ENCODE measurements around the gene RPS10. TPM values are rescaled to one million over a fixed set of nuclear protein-coding genes. Genes with fewer than 3 reads are reported as not detected.

Gene RPS10
- total RNA-seq, 2 experiments from 2014 or later = 1,714 to 2,938 TPM

DNA sequence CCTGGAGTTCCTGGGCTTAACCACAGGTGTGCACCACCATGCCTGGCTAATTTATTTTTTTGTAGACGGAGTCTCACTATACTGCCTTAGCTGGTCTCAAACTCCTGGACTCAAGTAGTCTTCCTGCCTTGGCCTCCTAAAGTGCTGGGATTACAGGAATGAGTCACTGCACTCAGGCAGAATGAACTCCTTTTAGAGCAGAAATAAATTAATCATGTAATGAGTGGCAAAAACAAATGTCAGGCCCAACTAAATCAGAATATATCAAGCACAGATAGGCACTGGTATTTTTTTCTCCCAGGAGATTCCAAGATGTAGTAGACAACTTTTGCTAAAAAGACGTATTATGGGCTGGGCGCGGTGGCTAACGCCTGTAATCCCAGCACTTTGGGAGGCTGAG lies 2.6 kb downstream of the RPS10 start:
- POLR2A ChIA-PET = no interaction called here
- Histone ChIP-seq H3K4me3 (ENCODE audit: low read depth, low read length, poor library complexity, severe bottlenecking) (peak overlapping the region; percentile 97), H3K4me1 (ENCODE audit: insufficient read depth, low read length, poor library complexity, severe bottlenecking) (peaks cover 21% of the 10 kb centered on the region), H3K9me2 (ENCODE audit: insufficient read depth, low read length) (no peaks in the 10 kb centered on the region), H3K27ac (ENCODE audit: low read depth, low read length, poor library complexity, severe bottlenecking) (no peak overlapping the region), H3K4me2 (ENCODE audit: low read length) (peak overlapping the region; percentile 65; the same call in 1 of the 2 replicates), H4K20me1 (ENCODE audit: insufficient read depth, low read length) (peaks cover 13% of the 10 kb centered on the region; the same call in 1 of the 2 replicates), H3K79me2 (ENCODE audit: insufficient read depth, low read depth, low read length) (peaks cover 55% of the 10 kb centered on the region), H3K36me3 (ENCODE audit: insufficient read depth, low read length) (peaks cover 73% of the 10 kb centered on the region), H2AFZ (ENCODE audit: low read length) (no peak overlapping the region), H3K9me3 (ENCODE audit: low read length) (no peaks in the 10 kb centered on the region)
- no TSS peak for BruUV-seq (replicated peaks)
- TF ChIP-seq EZH2phosphoT487 (IDR thresholded peaks at IDR 0.05; ENCODE audit: borderline replicate concordance, low read depth, low read length) = no peak
- TF ChIP-seq, protein P1, sequence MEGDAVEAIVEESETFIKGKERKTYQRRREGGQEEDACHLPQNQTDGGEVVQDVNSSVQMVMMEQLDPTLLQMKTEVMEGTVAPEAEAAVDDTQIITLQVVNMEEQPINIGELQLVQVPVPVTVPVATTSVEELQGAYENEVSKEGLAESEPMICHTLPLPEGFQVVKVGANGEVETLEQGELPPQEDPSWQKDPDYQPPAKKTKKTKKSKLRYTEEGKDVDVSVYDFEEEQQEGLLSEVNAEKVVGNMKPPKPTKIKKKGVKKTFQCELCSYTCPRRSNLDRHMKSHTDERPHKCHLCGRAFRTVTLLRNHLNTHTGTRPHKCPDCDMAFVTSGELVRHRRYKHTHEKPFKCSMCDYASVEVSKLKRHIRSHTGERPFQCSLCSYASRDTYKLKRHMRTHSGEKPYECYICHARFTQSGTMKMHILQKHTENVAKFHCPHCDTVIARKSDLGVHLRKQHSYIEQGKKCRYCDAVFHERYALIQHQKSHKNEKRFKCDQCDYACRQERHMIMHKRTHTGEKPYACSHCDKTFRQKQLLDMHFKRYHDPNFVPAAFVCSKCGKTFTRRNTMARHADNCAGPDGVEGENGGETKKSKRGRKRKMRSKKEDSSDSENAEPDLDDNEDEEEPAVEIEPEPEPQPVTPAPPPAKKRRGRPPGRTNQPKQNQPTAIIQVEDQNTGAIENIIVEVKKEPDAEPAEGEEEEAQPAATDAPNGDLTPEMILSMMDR (conservative IDR thresholded peaks at IDR 0.05; ENCODE audit: low read length) = no peak
- DNase-seq (ENCODE audit: low spot score) = no peak
- intact Hi-C loops (cut with micrococcal nuclease; ENCODE audit: unreplicated experiment) = no loop called here
- CTCF ChIA-PET (ENCODE audit: unreplicated experiment) = no interaction called here

DNA sequence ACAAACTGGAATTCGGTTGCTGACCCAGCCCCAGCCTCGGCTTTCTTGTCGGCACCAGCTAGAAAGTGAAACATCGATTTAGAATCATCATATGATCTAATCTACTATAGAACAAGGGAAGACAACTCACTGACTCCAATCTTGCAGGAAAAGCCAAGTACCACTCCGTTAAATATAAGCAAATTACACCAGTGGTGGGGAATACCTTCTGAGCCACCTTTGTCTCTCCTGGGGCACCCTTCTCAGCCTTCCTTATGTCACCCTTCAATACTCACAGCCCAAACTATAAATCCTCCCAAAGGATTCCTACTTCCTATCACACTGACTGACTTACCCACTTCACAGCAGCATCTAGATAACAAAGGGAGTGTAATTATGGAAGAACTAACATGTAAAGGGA lies 7.5 kb downstream of the RPS10 start:
- TF ChIP-seq, protein P1 (conservative IDR thresholded peaks at IDR 0.05; ENCODE audit: low read length) = no peak
- TF ChIP-seq EZH2phosphoT487 (IDR thresholded peaks at IDR 0.05; ENCODE audit: borderline replicate concordance, low read depth, low read length) = no peak
- 0 out of 2 replicates have a peak, but pooled peaks cover 4% of the 10 kb centered on the region for H4K20me1 ChIP-seq (ENCODE audit: insufficient read depth, low read length)
- peaks cover 28% of the 10 kb centered on the region for H3K79me2 ChIP-seq (ENCODE audit: insufficient read depth, low read depth, low read length)
- no peak overlapping the region for H3K4me3 ChIP-seq (ENCODE audit: low read depth, low read length, poor library complexity, severe bottlenecking)
- POLR2A ChIA-PET = no interaction called here
- no peak overlapping the region for H3K27ac ChIP-seq (ENCODE audit: low read depth, low read length, poor library complexity, severe bottlenecking)
- intact Hi-C loops (cut with micrococcal nuclease; ENCODE audit: unreplicated experiment) = no loop called here
- no peak overlapping the region for H2AFZ ChIP-seq (ENCODE audit: low read length)
- H3K4me2 ChIP-seq (ENCODE audit: low read length) = no peak overlapping the region
- peaks cover 4% of the 10 kb centered on the region for H3K4me1 ChIP-seq (ENCODE audit: insufficient read depth, low read length, poor library complexity, severe bottlenecking)
- DNase-seq (ENCODE audit: low spot score) = no peak
- peaks cover 94% of the 10 kb centered on the region for H3K36me3 ChIP-seq (ENCODE audit: insufficient read depth, low read length)
- H3K9me3 ChIP-seq (ENCODE audit: low read length) = no peaks in the 10 kb centered on the region
- no peaks in the 10 kb centered on the region for H3K9me2 ChIP-seq (ENCODE audit: insufficient read depth, low read length)
- no TSS peak for BruUV-seq (replicated peaks)
- CTCF ChIA-PET (ENCODE audit: unreplicated experiment) = no interaction called here

DNA sequence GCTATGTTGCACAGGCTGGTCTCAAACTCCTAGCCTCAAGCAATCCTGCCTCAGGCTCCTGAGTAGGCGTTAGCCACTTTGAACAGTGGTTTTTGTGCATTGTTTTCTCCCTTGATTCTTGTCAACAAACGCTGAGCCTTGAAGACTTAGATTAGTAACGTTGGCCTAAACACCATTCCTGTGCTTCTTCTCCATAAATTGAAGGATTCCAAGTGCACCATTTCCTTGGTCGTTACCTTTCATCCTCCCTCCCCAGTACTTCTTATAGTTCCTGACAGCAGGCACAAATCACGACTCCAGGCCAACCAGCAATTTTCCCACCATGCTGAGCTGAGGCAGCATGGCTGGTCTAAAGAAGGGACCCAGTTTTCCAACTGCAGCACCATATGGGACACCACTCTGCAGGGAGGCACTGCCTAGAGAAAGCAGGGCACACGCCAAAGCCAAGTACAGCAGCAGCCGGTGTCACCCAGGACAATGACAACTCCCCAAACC lies 8.9 kb downstream of the RPS10 start:
- H3K4me2 ChIP-seq (ENCODE audit: low read length) = no peak overlapping the region
- CTCF ChIA-PET (ENCODE audit: unreplicated experiment) = interaction anchor here (0.6 kb wide), 1 partner anchor 25 kb away, joined by 3 read pairs; no protein-coding TSS in a partner anchor
- intact Hi-C loops (cut with micrococcal nuclease; ENCODE audit: unreplicated experiment) = no loop called here
- POLR2A ChIA-PET = interaction anchor here (0.7 to 2.7 kb wide), 2 partner anchors 9 to 772 kb away, joined by 5 to 14 read pairs; partner anchors contain the start of gene RPS10
- H3K9me3 ChIP-seq (ENCODE audit: low read length) = no peaks in the 10 kb centered on the region
- no peak overlapping the region for H3K27ac ChIP-seq (ENCODE audit: low read depth, low read length, poor library complexity, severe bottlenecking)
- H3K36me3 ChIP-seq (ENCODE audit: insufficient read depth, low read length) = peaks cover 92% of the 10 kb centered on the region
- no peak overlapping the region for H2AFZ ChIP-seq (ENCODE audit: low read length)
- H3K4me3 ChIP-seq (ENCODE audit: low read depth, low read length, poor library complexity, severe bottlenecking) = no peak overlapping the region
- no peak for DNase-seq (ENCODE audit: low spot score)
- no peaks in the 10 kb centered on the region for H3K4me1 ChIP-seq (ENCODE audit: insufficient read depth, low read length, poor library complexity, severe bottlenecking)
- H3K79me2 ChIP-seq (ENCODE audit: insufficient read depth, low read depth, low read length) = peaks cover 14% of the 10 kb centered on the region; the same call in 1 of the 2 replicates
- TF ChIP-seq, protein P1 (conservative IDR thresholded peaks at IDR 0.05; ENCODE audit: low read length) = no peak
- no peak for TF ChIP-seq EZH2phosphoT487 (IDR thresholded peaks at IDR 0.05; ENCODE audit: borderline replicate concordance, low read depth, low read length)
- 0 out of 2 replicates have a peak, but pooled peaks cover 2% of the 10 kb centered on the region for H4K20me1 ChIP-seq (ENCODE audit: insufficient read depth, low read length)
- BruUV-seq (replicated peaks) = no TSS peak
- H3K9me2 ChIP-seq (ENCODE audit: insufficient read depth, low read length) = no peaks in the 10 kb centered on the region

All from OCI-LY7 (cell line).